ENCODE data around the gene VTI1A. TPM values are rescaled to one million over a fixed set of nuclear protein-coding genes. Genes with fewer than 3 reads are reported as not detected.

Gene VTI1A
- total and polyA plus RNA-seq, 9 of the 15 experiments (the other 6 are each of a cell fraction or from before 2014, with no cell fraction given): 9.3 to 21.4 (median 16.0) TPM

DNA sequence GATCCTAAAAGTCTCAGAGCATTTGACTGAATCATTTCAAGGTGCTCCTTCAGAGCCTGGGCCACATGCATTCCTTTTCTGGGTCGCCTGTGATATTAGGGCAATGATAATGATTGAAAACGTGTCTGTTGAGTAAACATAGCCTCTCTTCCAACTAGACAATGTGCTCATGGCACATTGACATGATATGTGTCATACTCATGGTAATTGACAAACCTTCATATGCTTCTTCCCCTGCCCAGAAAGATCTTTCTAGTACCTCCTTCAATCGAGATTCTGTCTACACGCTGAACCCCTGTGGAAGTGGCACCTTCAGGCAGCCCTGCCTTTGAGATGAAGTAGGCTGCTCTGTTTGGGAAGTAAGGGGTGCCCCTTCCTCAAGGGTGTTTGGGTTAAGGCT is 404.2 kb downstream of the VTI1A start:
- no TSS peak for BruUV-seq (replicated peaks)
- H3K27me3 ChIP-seq (ENCODE audit: control insufficient read depth in 2 of 2, insufficient read depth in 2 of 2, low read length in 2 of 2): peaks cover 0 to 2% of the 10 kb centered on the region in 2 experiments; a peak in 1 of 5 replicates
- no peak overlapping the region for H3K4me3 ChIP-seq
- intact Hi-C loops (cut with micrococcal nuclease) (no loop called here), in situ Hi-C loops (cut with MboI) (no loop called here)
- H3K9me3 ChIP-seq (replicated peaks; ENCODE audit: control insufficient read depth, insufficient read depth, low read depth, low read length): no peaks in the 10 kb centered on the region
- H3K27ac ChIP-seq (ENCODE audit: extremely low read depth, low read depth, low read length): no peak overlapping the region
- H2AFZ ChIP-seq (ENCODE audit: low read depth, low read length): no peak overlapping the region
- H3K9ac ChIP-seq (ENCODE audit: insufficient read depth in 1 of 2, low read depth in 2 of 2, low read length in 2 of 2): no peak overlapping the region
- H4K20me1 ChIP-seq (replicated peaks; ENCODE audit: control insufficient read depth, insufficient read depth, low read length): no peaks in the 10 kb centered on the region
- ChIA-PET POLR2A (no interaction called here), CTCF (ENCODE audit: low intra/inter-chr PET ratio) (no interaction called here)
- TF ChIP-seq RFX5 (IDR thresholded peaks at IDR 0.05; ENCODE audit: low read depth, low read length): no peak
- no peak for TF ChIP-seq ZNF778 (CRISPR knock-in tag; IDR thresholded peaks at IDR 0.05)
- no peak for TF ChIP-seq SMC3 (conservative IDR thresholded peaks at IDR 0.05; ENCODE audit: insufficient read depth, low read depth, low read length)
- TF ChIP-seq KDM4B (IDR thresholded peaks at IDR 0.05; ENCODE audit: borderline replicate concordance in 2 of 2, low read depth in 1 of 2): no peak
- TF ChIP-seq PHB2 (IDR thresholded peaks at IDR 0.05; ENCODE audit: low read depth): no peak
- TF ChIP-seq SP1 (CRISPR knock-in tag; IDR thresholded peaks at IDR 0.05): no peak
- no peak for TF ChIP-seq ZNF197 (CRISPR knock-in tag; IDR thresholded peaks at IDR 0.05; ENCODE audit: low read depth)
- TF ChIP-seq, protein P1, sequence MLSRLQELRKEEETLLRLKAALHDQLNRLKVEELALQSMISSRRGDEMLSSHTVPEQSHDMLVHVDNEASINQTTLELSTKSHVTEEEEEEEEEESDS (CRISPR knock-in tag; IDR thresholded peaks at IDR 0.05): no peak
- no peak for TF ChIP-seq NRF1 (conservative IDR thresholded peaks at IDR 0.05 in 1 of 2, IDR thresholded peaks at IDR 0.05 in 1 of 2)
- no peak for TF ChIP-seq PTTG1 (tag; IDR thresholded peaks at IDR 0.05; ENCODE audit: low read depth)
- no peak for TF ChIP-seq CEBPG (CRISPR knock-in tag; IDR thresholded peaks at IDR 0.05)
- no peak for TF ChIP-seq CEBPG (tag; conservative IDR thresholded peaks at IDR 0.05 in 1 of 2, IDR thresholded peaks at IDR 0.05 in 1 of 2)
- ATAC-seq (no peak), DNase-seq (ENCODE audit: extremely low read depth in 1 of 4, low spot score in 3 of 4) (no peak), FAIRE-seq (no peak)
- no peaks in the 10 kb centered on the region for H3K36me3 ChIP-seq (ENCODE audit: control insufficient read depth, insufficient read depth, low read length)
- no peaks in the 10 kb centered on the region for H3K9me1 ChIP-seq (ENCODE audit: control insufficient read depth, insufficient read depth, low read length)
- WGBS (ENCODE audit: insufficient coverage, low coverage, missing lambda C conversion rate): 3% methylated on average over 4 of the region's 4 CpGs
- no peak overlapping the region for H3K4me2 ChIP-seq (ENCODE audit: insufficient read depth, low read length)
- H3K79me2 ChIP-seq (ENCODE audit: control insufficient read depth, insufficient read depth, low read length): no peaks in the 10 kb centered on the region
- peaks cover 0 to 11% of the 10 kb centered on the region in 2 experiments; a peak in 3 of 5 replicates for H3K4me1 ChIP-seq (replicated peaks in 1 of 2; ENCODE audit: control insufficient read depth in 2 of 2, insufficient read depth in 2 of 2, low read length in 2 of 2)

All from K562 (cell line).